CD14-positive monocyte (primary cell): Measurements from ENCODE around the gene HEXA. TPM values are rescaled to one million over a fixed set of nuclear protein-coding genes. Genes with fewer than 3 reads are reported as not detected.

ENCODE experiments used
- DNase-seq, 3 donors: peaks; one replicate each; pipeline ENCODE4 v3.0.0-alpha.2; 2011 to 2022
- H2AFZ ChIP-seq: 2 replicates; pipeline ENCODE4 v1.6.0; 2012; ENCODE audit warnings: mild to moderate bottlenecking, low read depth, low read length, inconsistent platforms; ENCODE audit not compliant: insufficient read depth, poor library complexity, severe bottlenecking
- H3K27ac ChIP-seq, 2 donors: 1 replicate in 1 of 2; 2 replicates in 1 of 2; pipeline ENCODE4 v1.5.1; 2012 to 2013; ENCODE audit warnings: low read length in 2 of 2, control low read depth in 1 of 2, inconsistent platforms in 1 of 2, low read depth in 1 of 2, mild to moderate bottlenecking in 1 of 2
- H3K27me3 ChIP-seq, 2 donors: one replicate each; pipeline versions ENCODE4 v1.6.0 to v1.6.1; 2011 to 2013; ENCODE audit warnings: low read length in 2 of 2; ENCODE audit not compliant: control insufficient read depth in 2 of 2, insufficient read depth in 2 of 2
- H3K36me3 ChIP-seq, 2 donors: replicated peaks in 1 of 2; 1 replicate in 1 of 2; 2 replicates in 1 of 2; pipeline versions ENCODE4 v1.5.1 to v1.6.1; 2012 to 2013; ENCODE audit warnings: low read length in 2 of 2, control low read depth in 1 of 2, inconsistent platforms in 1 of 2, mild to moderate bottlenecking in 1 of 2; ENCODE audit not compliant: insufficient read depth in 2 of 2, control insufficient read depth in 1 of 2
- H3K4me1 ChIP-seq, 2 donors: 1 replicate in 1 of 2; 2 replicates in 1 of 2; pipeline versions ENCODE4 v1.5.1 to v1.6.1; 2012 to 2013; ENCODE audit warnings: low read length in 2 of 2, control low read depth in 1 of 2, inconsistent platforms in 1 of 2, mild to moderate bottlenecking in 1 of 2, moderate library complexity in 1 of 2; ENCODE audit not compliant: insufficient read depth in 2 of 2, control insufficient read depth in 1 of 2
- H3K4me2 ChIP-seq: replicated peaks from 2 replicates; pipeline ENCODE3; 2012; ENCODE audit warnings: low read length, moderate library complexity, mild to moderate bottlenecking; ENCODE audit not compliant: poor library complexity, severe bottlenecking; ENCODE audit errors: extremely low read depth
- H3K4me3 ChIP-seq, 3 experiments: fragments of 200-600 bp in 1 of 3; sonication (generic) in 1 of 3; replicated peaks in 1 of 3; 1 replicate in 2 of 3; 2 replicates in 1 of 3; pipeline ENCODE4 v1.5.1; 2011 to 2013; ENCODE audit warnings: low read length in 3 of 3, mild to moderate bottlenecking in 3 of 3, control low read depth in 2 of 3, low read depth in 2 of 3, inconsistent platforms in 1 of 3, moderate library complexity in 1 of 3
- H3K79me2 ChIP-seq: 2 replicates; pipeline ENCODE4 v1.6.0; 2012; ENCODE audit warnings: mild to moderate bottlenecking, control low read depth, inconsistent platforms, low read length, moderate library complexity; ENCODE audit not compliant: insufficient read depth
- H3K9ac ChIP-seq: 2 replicates; pipeline ENCODE4 v1.6.0; 2017; ENCODE audit warnings: low read length, mild to moderate bottlenecking; ENCODE audit not compliant: insufficient read depth, poor library complexity, severe bottlenecking
- H3K9me3 ChIP-seq, 2 donors: replicated peaks in 1 of 2; 1 replicate in 1 of 2; 2 replicates in 1 of 2; pipeline versions ENCODE4 v1.5.1 to v1.6.1; 2012 to 2013; ENCODE audit warnings: low read length in 2 of 2, control low read depth in 1 of 2; ENCODE audit not compliant: control insufficient read depth in 1 of 2, insufficient read depth in 1 of 2
- H4K20me1 ChIP-seq: 2 replicates; pipeline ENCODE4 v1.6.0; 2012; ENCODE audit warnings: mild to moderate bottlenecking, low read length, control low read depth, moderate library complexity; ENCODE audit not compliant: insufficient read depth
- H3K27ac Mint-ChIP-seq, 7 donors: one replicate each; pipeline ENCODE4 v1.8.0; 2020; ENCODE audit warnings: mild to moderate bottlenecking in 7 of 7, mixed read lengths in 7 of 7, moderate library complexity in 6 of 7, inconsistent platforms in 2 of 7
- H3K27me3 Mint-ChIP-seq, 3 donors: one replicate each; pipeline ENCODE4 v1.8.0; 2021 to 2022; ENCODE audit warnings: low read depth in 3 of 3, mild to moderate bottlenecking in 3 of 3, mixed read lengths in 3 of 3, moderate library complexity in 3 of 3, inconsistent platforms in 1 of 3
- H3K36me3 Mint-ChIP-seq, 2 donors: one replicate each; pipeline ENCODE4 v1.8.0; 2020; ENCODE audit warnings: mixed read lengths in 2 of 2, inconsistent platforms in 1 of 2, mild to moderate bottlenecking in 1 of 2
- H3K4me1 Mint-ChIP-seq: one replicate; pipeline ENCODE4 v1.8.0; 2020; ENCODE audit warnings: mild to moderate bottlenecking, mixed read lengths
- H3K4me3 Mint-ChIP-seq, 2 donors: one replicate each; pipeline ENCODE4 v1.8.0; 2020; ENCODE audit warnings: mild to moderate bottlenecking in 2 of 2, mixed read lengths in 2 of 2, moderate library complexity in 1 of 2
- H3K9me3 Mint-ChIP-seq, 7 donors: one replicate each; pipeline ENCODE4 v1.8.0; 2020 to 2022; ENCODE audit warnings: mixed read lengths in 7 of 7, mild to moderate bottlenecking in 6 of 7, moderate library complexity in 6 of 7, inconsistent platforms in 2 of 7
- CTCF ChIP-seq: fragments of 200-600 bp; IDR thresholded peaks from one replicate; pipeline ENCODE4 v1.8.0; 2022; ENCODE audit warnings: antibody characterized with exemption, mild to moderate bottlenecking
- WGBS: methylation state at CpG from one replicate; pipeline ENCODE4 v1.1.5; 2013; ENCODE audit warnings: missing lambda C conversion rate; ENCODE audit not compliant: insufficient coverage; 5-methylcytosine and 5-hydroxymethylcytosine counted together
- intact Hi-C, 2 donors: fragments of 100-400 bp; cut with micrococcal nuclease; formaldehyde crosslinking; loops; one replicate each; pipeline versions ENCODE4 v1.15.0 to v1.15.1; 2023
- polyA plus RNA-seq, 3 donors: library from polyadenylated mRNA; depleted of rRNA in 1 of 3; unstranded in 2 of 3; stranded (reverse) in 1 of 3; fragments of 300-500 nt in 2 of 3; fragments of >200 nt in 1 of 3; fragmentation: Illumina TruSeq in 2 of 3; gene quantifications; 1 replicate in 2 of 3; 2 replicates in 1 of 3; pipeline ENCODE4 v1.2.3, GENCODE V29; 2012 to 2021

The HEXA gene
- polyA plus RNA-seq, 3 donors = 164 to 192 (median 186) TPM

GRCh38 chr15:72313881-72314280, 61.9 kb downstream of the HEXA start:
- no peak for DNase-seq
- no peak overlapping the region for H2AFZ ChIP-seq
- no peaks in the 10 kb centered on the region for H3K79me2 ChIP-seq
- H3K27ac ChIP-seq = no peak overlapping the region
- no peak overlapping the region for H3K9ac ChIP-seq
- no CpG with 5 or more reads among the region's 2 CpGs for WGBS
- H3K27me3 ChIP-seq = peaks cover 0 to 5% of the 10 kb centered on the region in 2 donors
- no peaks in the 10 kb centered on the region for H3K36me3 ChIP-seq
- peaks cover 5% of the 10 kb centered on the region for H3K4me1 Mint-ChIP-seq
- no peak overlapping the region for H3K4me3 ChIP-seq
- intact Hi-C loops = loop anchor here (10.0 kb wide), 4 partner anchors 61 to 361 kb away; partner anchors contain the start of genes ARIH1 (in 1 of the 2) and HEXA (in 1 of the 2)
- peaks cover 6 to 8% (median 7%) of the 10 kb centered on the region in 3 donors for H3K27me3 Mint-ChIP-seq
- H3K4me3 Mint-ChIP-seq = no peak overlapping the region
- H3K4me1 ChIP-seq = no peaks in the 10 kb centered on the region
- H4K20me1 ChIP-seq = peaks cover 4% of the 10 kb centered on the region
- no peaks in the 10 kb centered on the region for H3K36me3 Mint-ChIP-seq
- H3K27ac Mint-ChIP-seq = no peak overlapping the region
- H3K4me2 ChIP-seq = no peak overlapping the region
- H3K9me3 Mint-ChIP-seq = peaks cover 0 to 2% (median 0%) of the 10 kb centered on the region in 7 donors
- H3K9me3 ChIP-seq = no peaks in the 10 kb centered on the region
- TF ChIP-seq CTCF = no peak

GRCh38 chr15:72313448-72313840, 62.4 kb downstream of the HEXA start:
- peaks cover 0 to 2% of the 10 kb centered on the region in 2 donors for H3K27me3 ChIP-seq
- no peaks in the 10 kb centered on the region for H3K4me1 ChIP-seq
- no peaks in the 10 kb centered on the region for H3K79me2 ChIP-seq
- H3K9ac ChIP-seq = no peak overlapping the region
- H2AFZ ChIP-seq = no peak overlapping the region
- intact Hi-C loops = loop anchor here (10.0 kb wide), 4 partner anchors 61 to 361 kb away; partner anchors contain the start of genes ARIH1 (in 1 of the 2) and HEXA (in 1 of the 2)
- no peak overlapping the region for H3K4me3 Mint-ChIP-seq
- H3K27me3 Mint-ChIP-seq = peaks cover 4 to 6% (median 5%) of the 10 kb centered on the region in 3 donors
- H3K36me3 ChIP-seq = no peaks in the 10 kb centered on the region
- DNase-seq = no peak
- peaks cover 1% of the 10 kb centered on the region for H3K4me1 Mint-ChIP-seq
- H3K9me3 ChIP-seq = no peaks in the 10 kb centered on the region
- no peak overlapping the region for H3K4me3 ChIP-seq
- H3K36me3 Mint-ChIP-seq = no peaks in the 10 kb centered on the region
- no peaks in the 10 kb centered on the region for H3K9me3 Mint-ChIP-seq
- H3K27ac ChIP-seq = no peak overlapping the region
- whole genome bisulfite sequencing = no CpG with 5 or more reads among the region's 2 CpGs
- H3K27ac Mint-ChIP-seq = no peak overlapping the region
- no peaks in the 10 kb centered on the region for H4K20me1 ChIP-seq
- no peak for TF ChIP-seq CTCF
- H3K4me2 ChIP-seq = no peak overlapping the region
